Muscle of leg (tissue), 11 donors: ENCODE measurements around the gene EFCAB8. TPM values are rescaled to one million over a fixed set of nuclear protein-coding genes. Genes with fewer than 3 reads are reported as not detected.

Experiments used
- DNase-seq: peaks from one replicate; pipeline ENCODE4 v3.0.0; 2013
- H3K27ac ChIP-seq: one replicate; pipeline ENCODE4 v1.5.1; 2013; ENCODE audit warnings: mild to moderate bottlenecking, low read length, control low read depth
- H3K27me3 ChIP-seq: one replicate; pipeline ENCODE4 v1.6.1; 2013; ENCODE audit warnings: low read length; ENCODE audit not compliant: control insufficient read depth, insufficient read depth
- H3K36me3 ChIP-seq: one replicate; pipeline ENCODE4 v1.6.1; 2013; ENCODE audit warnings: low read length; ENCODE audit not compliant: control insufficient read depth, insufficient read depth
- H3K4me1 ChIP-seq: one replicate; pipeline ENCODE4 v1.6.1; 2013; ENCODE audit warnings: low read length; ENCODE audit not compliant: control insufficient read depth, insufficient read depth
- H3K4me3 ChIP-seq: one replicate; pipeline ENCODE4 v1.5.1; 2013; ENCODE audit warnings: low read length, control low read depth
- H3K9me3 ChIP-seq: replicated peaks from 2 replicates; pipeline ENCODE4 v1.6.1; 2013; ENCODE audit warnings: low read depth, low read length; ENCODE audit not compliant: control insufficient read depth
- WGBS: methylation state at CpG from one replicate; pipeline ENCODE4 v1.1.5; 2013; ENCODE audit warnings: missing lambda C conversion rate; ENCODE audit not compliant: insufficient coverage; 5-methylcytosine and 5-hydroxymethylcytosine counted together
- polyA plus RNA-seq, 8 donors: library from polyadenylated mRNA; unstranded; fragments of 120-200 nt; gene quantifications; one replicate each; pipeline versions ENCODE4 v1.2.1 to v1.2.3, GENCODE V29; 2013; ENCODE audit warnings: inconsistent platforms in 1 of 8, low replicate concordance in 1 of 8; ENCODE audit not compliant: insufficient read length in 8 of 8, insufficient read depth in 1 of 8
- total RNA-seq: library from RNA; stranded (reverse); fragments of 120-200 nt; gene quantifications from one replicate; pipeline ENCODE4 v1.2.4, GENCODE V29; 2013

Gene EFCAB8
- total and polyA plus RNA-seq, 9 donors: 0.04 to 0.22 (median 0.14) TPM; not detected in 2

- Histone ChIP-seq H3K4me3 (no peak overlapping the region), H3K27me3 (no peaks in the 10 kb centered on the region), H3K27ac (no peak overlapping the region), H3K9me3 (no peaks in the 10 kb centered on the region), H3K36me3 (no peaks in the 10 kb centered on the region), H3K4me1 (peaks cover 10% of the 10 kb centered on the region)
- 81% methylated on average over 4 of the region's 5 CpGs for WGBS
- DNase-seq: no peak
These were observed 24.4 kb downstream of the EFCAB8 start for GRCh38 chr20:32883081-32883480.

GRCh38 chr20:32885185-32885584, 26.5 kb downstream of the EFCAB8 start:
- no peaks in the 10 kb centered on the region for H3K27me3 ChIP-seq
- H3K36me3 ChIP-seq: no peaks in the 10 kb centered on the region
- peaks cover 6% of the 10 kb centered on the region for H3K4me1 ChIP-seq
- H3K27ac ChIP-seq: no peak overlapping the region
- H3K9me3 ChIP-seq: no peaks in the 10 kb centered on the region
- H3K4me3 ChIP-seq: no peak overlapping the region
- WGBS: 87% methylated on average over 16 of the region's 20 CpGs
- DNase-seq: no peak

- Histone ChIP-seq H3K9me3 (no peaks in the 10 kb centered on the region), H3K36me3 (no peaks in the 10 kb centered on the region)
- WGBS: 71% methylated on average over 4 of the region's 4 CpGs
These were observed 27.2 kb downstream of the EFCAB8 start for GRCh38 chr20:32885952-32886351.

GRCh38 chr20:32886652-32887051, 27.9 kb downstream of the EFCAB8 start:
- H3K36me3 ChIP-seq: no peaks in the 10 kb centered on the region
- no peaks in the 10 kb centered on the region for H3K27me3 ChIP-seq
- H3K4me1 ChIP-seq: peaks cover 6% of the 10 kb centered on the region
- no peak for DNase-seq
- no peak overlapping the region for H3K27ac ChIP-seq
- no peaks in the 10 kb centered on the region for H3K9me3 ChIP-seq
- no peak overlapping the region for H3K4me3 ChIP-seq
- WGBS: no CpG with 5 or more reads among the region's 3 CpGs

More at GRCh38 chr20:32885952-32886351, 27.2 kb downstream of the EFCAB8 start:
- Histone ChIP-seq H3K27ac (no peak overlapping the region), H3K27me3 (no peaks in the 10 kb centered on the region), H3K4me1 (peaks cover 6% of the 10 kb centered on the region), H3K4me3 (no peak overlapping the region)
- DNase-seq: no peak

GRCh38 chr20:32887492-32887891, 28.8 kb downstream of the EFCAB8 start:
- H3K4me1 ChIP-seq: peaks cover 11% of the 10 kb centered on the region
- WGBS: 57% methylated on average over 11 of the region's 11 CpGs
- no peaks in the 10 kb centered on the region for H3K36me3 ChIP-seq
- H3K9me3 ChIP-seq: no peaks in the 10 kb centered on the region
- DNase-seq: no peak
- no peak overlapping the region for H3K4me3 ChIP-seq
- no peaks in the 10 kb centered on the region for H3K27me3 ChIP-seq
- no peak overlapping the region for H3K27ac ChIP-seq

DNA sequence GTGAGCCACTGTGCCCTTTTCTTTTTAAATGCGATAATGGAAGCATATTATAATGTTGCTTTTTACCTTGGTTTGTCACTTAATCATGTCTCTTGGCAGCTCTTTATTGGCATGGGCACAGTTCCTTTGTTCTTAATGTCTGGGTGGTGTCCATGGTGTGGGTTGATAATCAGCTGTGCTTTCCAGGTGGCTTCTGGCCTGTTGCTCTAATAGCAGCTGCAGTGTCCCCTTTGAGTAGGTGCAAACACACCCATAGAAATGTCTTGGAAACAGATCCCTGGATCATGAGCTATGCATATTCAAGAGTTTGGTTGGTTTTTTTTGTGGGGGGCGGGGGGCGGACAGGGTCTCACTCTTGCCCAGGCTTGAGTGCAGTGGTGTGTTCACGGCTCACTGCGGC, 29.9 kb downstream of the EFCAB8 start:
- Histone ChIP-seq H3K4me1 (peaks cover 11% of the 10 kb centered on the region), H3K27me3 (no peaks in the 10 kb centered on the region), H3K4me3 (no peak overlapping the region), H3K9me3 (no peaks in the 10 kb centered on the region), H3K27ac (no peak overlapping the region), H3K36me3 (no peaks in the 10 kb centered on the region)
- DNase-seq: no peak
- WGBS: 94% methylated on average over 4 of the region's 5 CpGs

GRCh38 chr20:32889281-32889680, 30.6 kb downstream of the EFCAB8 start:
- Histone ChIP-seq H3K4me3 (no peak overlapping the region), H3K9me3 (no peaks in the 10 kb centered on the region), H3K4me1 (peaks cover 11% of the 10 kb centered on the region), H3K27ac (no peak overlapping the region), H3K27me3 (no peaks in the 10 kb centered on the region), H3K36me3 (no peaks in the 10 kb centered on the region)
- WGBS: 78% methylated on average over 3 of the region's 5 CpGs
- no peak for DNase-seq

GRCh38 chr20:32891491-32891890, 32.8 kb downstream of the EFCAB8 start:
- no peaks in the 10 kb centered on the region for H3K36me3 ChIP-seq
- 73% methylated on average over 4 of the region's 8 CpGs for WGBS
- H3K27ac ChIP-seq: no peak overlapping the region
- H3K4me1 ChIP-seq: peaks cover 11% of the 10 kb centered on the region
- no peaks in the 10 kb centered on the region for H3K9me3 ChIP-seq
- H3K4me3 ChIP-seq: no peak overlapping the region
- no peak for DNase-seq
- H3K27me3 ChIP-seq: peaks cover 4% of the 10 kb centered on the region

DNA sequence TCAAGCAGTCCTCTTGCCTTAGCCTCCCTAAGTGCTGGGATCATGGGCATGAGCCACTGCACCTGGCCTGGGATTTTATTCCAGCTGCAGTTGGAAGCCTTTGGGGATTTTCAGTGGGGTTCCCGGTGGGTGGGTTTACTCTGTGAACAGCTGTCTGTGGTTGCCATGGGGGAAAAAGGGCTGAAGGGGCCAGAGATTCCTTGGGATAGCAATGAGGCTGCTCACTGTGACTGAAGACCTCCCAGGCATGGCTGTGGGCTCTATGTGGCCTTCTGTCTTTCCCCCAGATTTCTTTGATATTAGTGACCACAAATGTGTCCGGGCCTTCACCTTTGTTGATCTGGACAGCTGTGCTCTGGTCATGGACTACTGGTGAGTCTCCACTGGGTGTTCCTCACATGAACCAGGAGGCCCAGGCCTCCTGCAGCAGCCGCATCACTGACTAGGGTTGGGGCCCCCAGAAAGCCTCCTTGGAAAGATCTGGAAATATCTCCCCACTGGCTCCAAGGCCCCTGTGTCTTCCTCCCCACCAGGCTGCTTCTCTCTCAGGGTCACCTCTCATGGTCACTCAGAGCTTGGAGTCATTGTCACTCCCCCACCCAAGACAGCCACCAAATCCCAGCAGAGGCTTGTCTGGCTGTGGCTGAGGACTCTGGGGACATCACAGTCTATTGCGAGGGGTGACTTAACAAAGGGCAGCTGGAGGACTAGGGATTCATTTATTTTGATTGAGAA, 33.4 kb downstream of the EFCAB8 start:
- H3K36me3 ChIP-seq: no peaks in the 10 kb centered on the region
- H3K27ac ChIP-seq: no peak overlapping the region
- H3K27me3 ChIP-seq: peaks cover 4% of the 10 kb centered on the region
- no peak overlapping the region for H3K4me3 ChIP-seq
- H3K4me1 ChIP-seq: peaks cover 11% of the 10 kb centered on the region
- 72% methylated on average over 4 of the region's 4 CpGs for WGBS
- no peaks in the 10 kb centered on the region for H3K9me3 ChIP-seq
- DNase-seq: no peak

DNA sequence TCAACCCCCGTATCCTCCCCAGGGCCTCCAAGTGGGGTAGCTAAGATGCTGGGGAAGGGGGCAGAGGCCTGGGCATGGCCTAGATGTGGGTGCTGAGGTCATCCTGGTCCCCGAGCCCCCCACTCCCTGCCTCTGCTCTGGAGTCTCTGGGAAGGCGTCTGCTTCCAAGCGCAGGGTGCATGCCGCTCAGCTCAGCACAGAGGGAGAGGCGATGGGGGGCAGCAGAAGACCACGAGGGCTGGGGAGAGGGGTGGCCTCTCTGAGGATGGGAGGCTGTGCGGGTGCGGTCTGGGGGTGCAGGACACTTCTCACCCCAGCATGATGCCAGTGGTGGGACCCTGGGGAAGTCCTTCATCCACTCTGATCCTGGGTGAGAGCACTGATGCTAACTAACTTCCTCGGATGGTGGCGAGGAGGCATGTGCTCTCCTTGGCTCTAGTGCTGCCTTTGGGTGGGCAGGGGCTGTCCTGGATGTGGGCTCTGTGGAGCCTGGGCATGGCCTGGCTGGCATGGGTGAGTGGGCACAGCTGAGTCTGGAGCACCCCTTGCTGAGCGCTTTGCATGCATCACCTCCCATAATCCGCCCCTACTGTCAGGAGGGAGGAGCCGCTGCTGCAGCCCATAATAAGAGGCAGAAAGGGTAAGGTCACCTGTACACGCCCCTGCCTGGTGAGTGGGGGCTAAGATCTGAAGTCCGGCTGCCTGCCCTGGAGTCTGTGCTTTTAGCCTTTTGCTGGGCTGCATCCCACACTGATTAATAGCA, 34.7 kb downstream of the EFCAB8 start:
- H3K9me3 ChIP-seq: no peaks in the 10 kb centered on the region
- H3K4me3 ChIP-seq: no peak overlapping the region
- H3K27ac ChIP-seq: no peak overlapping the region
- 77% methylated on average over 14 of the region's 16 CpGs for WGBS
- H3K36me3 ChIP-seq: no peaks in the 10 kb centered on the region
- peaks cover 4% of the 10 kb centered on the region for H3K27me3 ChIP-seq
- peaks cover 8% of the 10 kb centered on the region for H3K4me1 ChIP-seq
- DNase-seq: no peak
